Measurements from ENCODE around the gene RAF1. TPM values are rescaled to one million over a fixed set of nuclear protein-coding genes. Genes with fewer than 3 reads are reported as not detected.

Gene RAF1
- total and polyA plus RNA-seq, 3 donors from 2014 or later: 68.7 to 138 (median 133) TPM

- H3K4me3 ChIP-seq: no peak overlapping the region
- H3K27me3 ChIP-seq: no peaks in the 10 kb centered on the region
- TF ChIP-seq CTCF (IDR thresholded peaks at IDR 0.05): no peak
- no peak for TF ChIP-seq POLR2A (IDR thresholded peaks at IDR 0.05)
- H3K9me3 ChIP-seq: no peaks in the 10 kb centered on the region
- no peak overlapping the region for H3K27ac ChIP-seq
- no peak for DNase-seq
- intact Hi-C loops (cut with DNase I; ENCODE audit: low total_unique reads): no loop called here
- 91 to 96% methylated on average over 2 of the region's 2 CpGs for WGBS, 2 donors
- no peaks in the 10 kb centered on the region for H3K4me1 ChIP-seq
- no peaks in the 10 kb centered on the region for H3K36me3 ChIP-seq (ENCODE audit: low read depth, missing control alignments)
These were observed 43.5 kb upstream of the RAF1 start for GRCh38 chr3:12707449-12707848.

DNA sequence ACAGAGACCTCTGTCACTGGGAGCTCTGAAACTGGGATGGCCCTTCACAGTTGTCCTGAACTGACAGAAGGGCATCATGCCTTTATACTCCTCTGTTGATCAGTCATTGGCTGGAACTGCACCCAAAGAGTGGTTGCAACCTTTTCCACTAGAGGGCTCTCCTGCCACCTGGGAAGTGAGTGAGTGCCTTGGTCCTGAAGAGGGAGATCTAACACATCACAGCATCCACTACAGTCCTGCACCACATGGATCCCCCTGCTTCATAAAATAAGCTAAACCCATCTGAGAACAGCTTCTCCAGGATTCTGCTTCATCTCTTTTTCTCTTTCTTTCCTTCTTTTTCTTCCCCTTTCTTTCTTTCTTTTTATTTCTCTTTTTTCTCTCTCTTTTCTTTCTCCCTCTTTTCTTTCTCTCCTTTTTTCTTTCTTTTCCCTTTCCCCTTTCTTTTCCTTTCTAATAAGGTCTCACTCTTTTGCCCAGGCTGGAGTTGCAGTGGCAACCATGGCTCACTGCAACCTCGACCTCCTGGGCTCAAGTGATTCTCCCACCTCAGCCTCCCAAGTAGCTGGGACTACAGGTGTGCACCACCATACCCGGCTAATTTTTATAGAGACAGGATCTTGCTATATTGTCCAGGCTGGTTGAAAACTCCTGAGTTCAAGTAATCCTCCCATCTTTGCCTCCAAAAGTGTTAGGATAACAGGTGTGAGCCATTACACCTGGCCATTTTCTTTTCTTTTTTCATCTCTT is 42.8 kb upstream of the RAF1 start:
- no peaks in the 10 kb centered on the region for H3K27me3 ChIP-seq
- intact Hi-C loops (cut with DNase I; ENCODE audit: low total_unique reads): no loop called here
- DNase-seq: peak; percentile 78

DNA sequence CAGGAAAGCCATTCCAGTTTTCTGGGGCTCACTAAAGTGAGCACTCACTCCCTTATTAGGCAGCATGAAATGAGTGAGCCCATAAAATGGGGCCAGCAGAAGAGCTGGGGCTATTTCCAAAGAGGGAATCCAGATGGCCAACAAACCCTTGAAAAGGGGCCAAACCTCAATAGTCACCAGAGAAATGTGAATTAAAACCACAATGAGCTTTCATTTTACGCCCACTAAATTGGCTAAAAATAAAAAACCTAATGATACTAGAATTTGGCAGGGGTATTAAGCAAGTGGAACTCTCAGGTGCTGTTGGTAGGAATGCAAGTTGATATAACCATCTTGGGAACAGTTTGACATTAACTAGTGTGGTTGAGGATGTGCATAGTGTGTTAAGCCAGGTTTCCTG is 42.1 kb upstream of the RAF1 start:
- intact Hi-C loops (cut with DNase I; ENCODE audit: low total_unique reads): no loop called here
- no peaks in the 10 kb centered on the region for H3K36me3 ChIP-seq (ENCODE audit: low read depth, missing control alignments)

More for the DNA sequence above, 42.8 kb upstream of the RAF1 start:
- 89 to 98% methylated on average over 2 of the region's 2 CpGs for WGBS, 2 donors
- Histone ChIP-seq H3K4me3 (no peak overlapping the region), H3K27ac (no peak overlapping the region), H3K36me3 (ENCODE audit: low read depth, missing control alignments) (no peaks in the 10 kb centered on the region), H3K4me1 (no peaks in the 10 kb centered on the region), H3K9me3 (no peaks in the 10 kb centered on the region)
- TF ChIP-seq POLR2A (IDR thresholded peaks at IDR 0.05): no peak
- peak; percentile 38 to 67 (median 53) for TF ChIP-seq CTCF (IDR thresholded peaks at IDR 0.05)

DNA sequence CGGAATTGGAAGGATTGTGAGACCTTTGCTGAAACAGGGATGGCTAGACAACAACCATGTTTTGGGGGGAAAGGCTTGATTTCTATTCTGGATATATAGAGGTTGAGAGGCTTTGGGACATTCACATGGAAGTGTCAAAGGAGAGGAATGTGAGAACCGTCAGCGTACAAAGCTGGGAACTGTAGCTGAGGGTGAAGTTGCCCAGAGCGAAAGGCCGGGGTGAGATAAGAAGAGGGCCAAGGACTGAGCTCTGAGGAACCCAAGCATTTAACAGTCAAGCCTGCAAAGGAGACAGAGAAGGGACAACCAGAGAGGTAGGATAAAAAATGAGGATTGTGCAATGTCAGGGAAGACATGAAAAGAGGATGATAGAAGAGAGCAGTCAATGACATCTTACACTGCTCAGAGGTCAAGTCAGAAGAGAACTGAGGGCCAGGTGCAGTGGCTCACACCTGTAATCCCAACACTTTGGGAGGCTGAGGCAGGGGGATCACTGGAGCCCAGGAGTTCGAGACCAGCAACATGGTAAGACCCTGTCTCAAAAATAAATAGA is 41.5 kb upstream of the RAF1 start:
- 80 to 86% methylated on average over 6 of the region's 6 CpGs for WGBS, 2 donors
- Histone ChIP-seq H3K4me1 (no peaks in the 10 kb centered on the region), H3K27me3 (no peaks in the 10 kb centered on the region), H3K36me3 (ENCODE audit: low read depth, missing control alignments) (no peaks in the 10 kb centered on the region), H3K27ac (no peak overlapping the region), H3K9me3 (no peaks in the 10 kb centered on the region), H3K4me3 (no peak overlapping the region)
- DNase-seq: no peak
- intact Hi-C loops (cut with DNase I; ENCODE audit: low total_unique reads): no loop called here
- TF ChIP-seq POLR2A (IDR thresholded peaks at IDR 0.05): no peak
- no peak for TF ChIP-seq CTCF (IDR thresholded peaks at IDR 0.05)

More for the DNA sequence above, 42.1 kb upstream of the RAF1 start:
- Histone ChIP-seq H3K27me3 (no peaks in the 10 kb centered on the region), H3K9me3 (no peaks in the 10 kb centered on the region), H3K4me1 (no peaks in the 10 kb centered on the region), H3K4me3 (no peak overlapping the region), H3K27ac (no peak overlapping the region)
- 75 to 77% methylated on average over 1 of the region's 1 CpG for WGBS, 2 donors
- DNase-seq: no peak
- TF ChIP-seq CTCF (IDR thresholded peaks at IDR 0.05) (no peak), POLR2A (IDR thresholded peaks at IDR 0.05) (no peak)
